DMS153 (cell line): ENCODE data around the gene NKD1.
"Not testable (repeated sequence)": the region's sequence is repeated elsewhere in the genome, so short reads cannot be mapped to it uniquely, and the experiment has no call there.

Experiments used
- DNase-seq: peaks from one replicate; lab custom pipeline; 2025; lab: John Stamatoyannopoulos, UW

The NKD1 gene

GRCh38 chr16:50559804-50560514 is 11.8 kb downstream of the NKD1 start:
- DNase-seq = no peak

- no peak for DNase-seq
Observed at GRCh38 chr16:50560903-50561863, 13.0 kb downstream of the NKD1 start.

GRCh38 chr16:50562657-50563056 is 14.5 kb downstream of the NKD1 start:
- no peak for DNase-seq

GRCh38 chr16:50563989-50564388 is 15.8 kb downstream of the NKD1 start:
- DNase-seq = no peak

GRCh38 chr16:50565428-50565827 is 17.2 kb downstream of the NKD1 start:
- DNase-seq = no peak

- no peak for DNase-seq
Observed at GRCh38 chr16:50566014-50566962, 18.1 kb downstream of the NKD1 start.

- DNase-seq = no peak
Observed at GRCh38 chr16:50567651-50568050, 19.5 kb downstream of the NKD1 start.

GRCh38 chr16:50568187-50568815 is 20.1 kb downstream of the NKD1 start:
- DNase-seq = no peak

- no peak for DNase-seq
Observed at GRCh38 chr16:50570354-50570753, 22.2 kb downstream of the NKD1 start.

- DNase-seq = no peak
Observed at GRCh38 chr16:50570808-50571598, 22.8 kb downstream of the NKD1 start.

GRCh38 chr16:50571786-50572185 is 23.6 kb downstream of the NKD1 start:
- DNase-seq = no peak

GRCh38 chr16:50572700-50573099 is 24.5 kb downstream of the NKD1 start:
- DNase-seq = no peak

GRCh38 chr16:50573279-50573678 is 25.1 kb downstream of the NKD1 start:
- no peak for DNase-seq

GRCh38 chr16:50573947-50574744 is 25.9 kb downstream of the NKD1 start:
- DNase-seq = no peak

GRCh38 chr16:50574745-50575136 is 26.5 kb downstream of the NKD1 start:
- no peak for DNase-seq

- DNase-seq = no peak
Observed at GRCh38 chr16:50575743-50576142, 27.5 kb downstream of the NKD1 start.

- DNase-seq = no peak
Observed at GRCh38 chr16:50576403-50577113, 28.4 kb downstream of the NKD1 start.

- no peak for DNase-seq
Observed at GRCh38 chr16:50578137-50578536, 29.9 kb downstream of the NKD1 start.

GRCh38 chr16:50579373-50579772 is 31.2 kb downstream of the NKD1 start:
- DNase-seq = not testable (repeated sequence)
